CD14-positive monocyte (primary cell): ENCODE measurements around the gene MYB. TPM values are rescaled to one million over a fixed set of nuclear protein-coding genes. Genes with fewer than 3 reads are reported as not detected.

Source experiments
- DNase-seq, 3 donors: peaks; one replicate each; pipeline ENCODE4 v3.0.0-alpha.2; 2011 to 2022
- H2AFZ ChIP-seq: 2 replicates; pipeline ENCODE4 v1.6.0; 2012; ENCODE audit warnings: mild to moderate bottlenecking, low read depth, low read length, inconsistent platforms; ENCODE audit not compliant: insufficient read depth, poor library complexity, severe bottlenecking
- H3K27ac ChIP-seq, 2 donors: 1 replicate in 1 of 2; 2 replicates in 1 of 2; pipeline ENCODE4 v1.5.1; 2012 to 2013; ENCODE audit warnings: low read length in 2 of 2, control low read depth in 1 of 2, inconsistent platforms in 1 of 2, low read depth in 1 of 2, mild to moderate bottlenecking in 1 of 2
- H3K27me3 ChIP-seq, 2 donors: one replicate each; pipeline versions ENCODE4 v1.6.0 to v1.6.1; 2011 to 2013; ENCODE audit warnings: low read length in 2 of 2; ENCODE audit not compliant: control insufficient read depth in 2 of 2, insufficient read depth in 2 of 2
- H3K36me3 ChIP-seq, 2 donors: replicated peaks in 1 of 2; 1 replicate in 1 of 2; 2 replicates in 1 of 2; pipeline versions ENCODE4 v1.5.1 to v1.6.1; 2012 to 2013; ENCODE audit warnings: low read length in 2 of 2, control low read depth in 1 of 2, inconsistent platforms in 1 of 2, mild to moderate bottlenecking in 1 of 2; ENCODE audit not compliant: insufficient read depth in 2 of 2, control insufficient read depth in 1 of 2
- H3K4me1 ChIP-seq, 2 donors: 1 replicate in 1 of 2; 2 replicates in 1 of 2; pipeline versions ENCODE4 v1.5.1 to v1.6.1; 2012 to 2013; ENCODE audit warnings: low read length in 2 of 2, control low read depth in 1 of 2, inconsistent platforms in 1 of 2, mild to moderate bottlenecking in 1 of 2, moderate library complexity in 1 of 2; ENCODE audit not compliant: insufficient read depth in 2 of 2, control insufficient read depth in 1 of 2
- H3K4me2 ChIP-seq: replicated peaks from 2 replicates; pipeline ENCODE3; 2012; ENCODE audit warnings: low read length, moderate library complexity, mild to moderate bottlenecking; ENCODE audit not compliant: poor library complexity, severe bottlenecking; ENCODE audit errors: extremely low read depth
- H3K4me3 ChIP-seq, 3 experiments: fragments of 200-600 bp in 1 of 3; sonication (generic) in 1 of 3; replicated peaks in 1 of 3; 1 replicate in 2 of 3; 2 replicates in 1 of 3; pipeline ENCODE4 v1.5.1; 2011 to 2013; ENCODE audit warnings: low read length in 3 of 3, mild to moderate bottlenecking in 3 of 3, control low read depth in 2 of 3, low read depth in 2 of 3, inconsistent platforms in 1 of 3, moderate library complexity in 1 of 3
- H3K79me2 ChIP-seq: 2 replicates; pipeline ENCODE4 v1.6.0; 2012; ENCODE audit warnings: mild to moderate bottlenecking, control low read depth, inconsistent platforms, low read length, moderate library complexity; ENCODE audit not compliant: insufficient read depth
- H3K9ac ChIP-seq: 2 replicates; pipeline ENCODE4 v1.6.0; 2017; ENCODE audit warnings: low read length, mild to moderate bottlenecking; ENCODE audit not compliant: insufficient read depth, poor library complexity, severe bottlenecking
- H3K9me3 ChIP-seq, 2 donors: replicated peaks in 1 of 2; 1 replicate in 1 of 2; 2 replicates in 1 of 2; pipeline versions ENCODE4 v1.5.1 to v1.6.1; 2012 to 2013; ENCODE audit warnings: low read length in 2 of 2, control low read depth in 1 of 2; ENCODE audit not compliant: control insufficient read depth in 1 of 2, insufficient read depth in 1 of 2
- H4K20me1 ChIP-seq: 2 replicates; pipeline ENCODE4 v1.6.0; 2012; ENCODE audit warnings: mild to moderate bottlenecking, low read length, control low read depth, moderate library complexity; ENCODE audit not compliant: insufficient read depth
- H3K27ac Mint-ChIP-seq, 7 donors: one replicate each; pipeline ENCODE4 v1.8.0; 2020; ENCODE audit warnings: mild to moderate bottlenecking in 7 of 7, mixed read lengths in 7 of 7, moderate library complexity in 6 of 7, inconsistent platforms in 2 of 7
- H3K27me3 Mint-ChIP-seq, 3 donors: one replicate each; pipeline ENCODE4 v1.8.0; 2021 to 2022; ENCODE audit warnings: low read depth in 3 of 3, mild to moderate bottlenecking in 3 of 3, mixed read lengths in 3 of 3, moderate library complexity in 3 of 3, inconsistent platforms in 1 of 3
- H3K36me3 Mint-ChIP-seq, 2 donors: one replicate each; pipeline ENCODE4 v1.8.0; 2020; ENCODE audit warnings: mixed read lengths in 2 of 2, inconsistent platforms in 1 of 2, mild to moderate bottlenecking in 1 of 2
- H3K4me1 Mint-ChIP-seq: one replicate; pipeline ENCODE4 v1.8.0; 2020; ENCODE audit warnings: mild to moderate bottlenecking, mixed read lengths
- H3K4me3 Mint-ChIP-seq, 2 donors: one replicate each; pipeline ENCODE4 v1.8.0; 2020; ENCODE audit warnings: mild to moderate bottlenecking in 2 of 2, mixed read lengths in 2 of 2, moderate library complexity in 1 of 2
- H3K9me3 Mint-ChIP-seq, 7 donors: one replicate each; pipeline ENCODE4 v1.8.0; 2020 to 2022; ENCODE audit warnings: mixed read lengths in 7 of 7, mild to moderate bottlenecking in 6 of 7, moderate library complexity in 6 of 7, inconsistent platforms in 2 of 7
- WGBS: methylation state at CpG from one replicate; pipeline ENCODE4 v1.1.5; 2013; ENCODE audit warnings: missing lambda C conversion rate; ENCODE audit not compliant: insufficient coverage; 5-methylcytosine and 5-hydroxymethylcytosine counted together
- intact Hi-C, 2 donors: fragments of 100-400 bp; cut with micrococcal nuclease; formaldehyde crosslinking; loops; one replicate each; pipeline versions ENCODE4 v1.15.0 to v1.15.1; 2023
- polyA plus RNA-seq, 3 donors: library from polyadenylated mRNA; depleted of rRNA in 1 of 3; unstranded in 2 of 3; stranded (reverse) in 1 of 3; fragments of 300-500 nt in 2 of 3; fragments of >200 nt in 1 of 3; fragmentation: Illumina TruSeq in 2 of 3; gene quantifications; 1 replicate in 2 of 3; 2 replicates in 1 of 3; pipeline ENCODE4 v1.2.3, GENCODE V29; 2012 to 2021
- TF ChIP-seq, protein P1 (sequence below): fragments of 200-600 bp; IDR thresholded peaks from one replicate; pipeline ENCODE4 v1.8.0; 2022; ENCODE audit warnings: antibody characterized with exemption, mild to moderate bottlenecking

The MYB gene
- polyA plus RNA-seq, 3 donors = 1.5 to 2.2 (median 1.7) TPM

DNA sequence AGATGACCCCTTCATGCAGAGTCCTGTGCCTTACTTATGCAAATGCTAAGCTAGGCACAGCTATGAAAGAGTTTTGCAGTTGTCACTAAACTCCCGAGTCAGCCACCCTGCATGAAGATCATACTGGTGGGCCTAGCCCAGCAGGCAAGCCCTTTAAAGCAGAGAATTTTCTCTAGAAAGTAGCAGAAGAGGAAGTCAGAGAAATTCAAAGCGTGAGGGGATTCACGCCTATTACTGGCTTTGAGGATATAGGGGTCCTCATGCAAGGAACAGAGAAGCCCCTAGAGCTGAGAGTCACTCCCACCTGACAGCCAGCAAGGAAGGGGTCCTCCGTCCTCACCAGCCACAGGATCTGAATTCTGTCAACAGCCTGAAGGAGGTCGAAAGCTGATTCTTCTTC is 54.6 kb downstream of the MYB start:
- no peak overlapping the region for H3K4me3 ChIP-seq
- no peak overlapping the region for H3K27ac ChIP-seq
- no peak overlapping the region for H2AFZ ChIP-seq
- Mint-ChIP-seq H3K27ac (no peak overlapping the region), H3K36me3 (no peaks in the 10 kb centered on the region), H3K4me1 (peaks cover 36% of the 10 kb centered on the region), H3K27me3 (peaks cover 0 to 4% (median 2%) of the 10 kb centered on the region in 3 donors), H3K4me3 (no peak overlapping the region), H3K9me3 (peaks cover 0 to 3% (median 0%) of the 10 kb centered on the region in 7 donors)
- no peaks in the 10 kb centered on the region for H4K20me1 ChIP-seq
- H3K79me2 ChIP-seq = no peaks in the 10 kb centered on the region
- H3K4me1 ChIP-seq = peaks cover 25 to 33% of the 10 kb centered on the region in 2 donors
- intact Hi-C loops = no loop called here
- no peaks in the 10 kb centered on the region for H3K36me3 ChIP-seq
- no peak overlapping the region for H3K9ac ChIP-seq
- WGBS = 64% methylated on average over 4 of the region's 5 CpGs
- H3K9me3 ChIP-seq = no peaks in the 10 kb centered on the region
- no peaks in the 10 kb centered on the region for H3K27me3 ChIP-seq
- no peak overlapping the region for H3K4me2 ChIP-seq
- TF ChIP-seq, protein P1, sequence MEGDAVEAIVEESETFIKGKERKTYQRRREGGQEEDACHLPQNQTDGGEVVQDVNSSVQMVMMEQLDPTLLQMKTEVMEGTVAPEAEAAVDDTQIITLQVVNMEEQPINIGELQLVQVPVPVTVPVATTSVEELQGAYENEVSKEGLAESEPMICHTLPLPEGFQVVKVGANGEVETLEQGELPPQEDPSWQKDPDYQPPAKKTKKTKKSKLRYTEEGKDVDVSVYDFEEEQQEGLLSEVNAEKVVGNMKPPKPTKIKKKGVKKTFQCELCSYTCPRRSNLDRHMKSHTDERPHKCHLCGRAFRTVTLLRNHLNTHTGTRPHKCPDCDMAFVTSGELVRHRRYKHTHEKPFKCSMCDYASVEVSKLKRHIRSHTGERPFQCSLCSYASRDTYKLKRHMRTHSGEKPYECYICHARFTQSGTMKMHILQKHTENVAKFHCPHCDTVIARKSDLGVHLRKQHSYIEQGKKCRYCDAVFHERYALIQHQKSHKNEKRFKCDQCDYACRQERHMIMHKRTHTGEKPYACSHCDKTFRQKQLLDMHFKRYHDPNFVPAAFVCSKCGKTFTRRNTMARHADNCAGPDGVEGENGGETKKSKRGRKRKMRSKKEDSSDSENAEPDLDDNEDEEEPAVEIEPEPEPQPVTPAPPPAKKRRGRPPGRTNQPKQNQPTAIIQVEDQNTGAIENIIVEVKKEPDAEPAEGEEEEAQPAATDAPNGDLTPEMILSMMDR = no peak
- DNase-seq = no peak

- Histone ChIP-seq H3K9me3 (no peaks in the 10 kb centered on the region), H3K79me2 (no peaks in the 10 kb centered on the region), H3K27me3 (no peaks in the 10 kb centered on the region), H4K20me1 (no peaks in the 10 kb centered on the region), H3K36me3 (no peaks in the 10 kb centered on the region), H3K9ac (no peak overlapping the region), H3K4me1 (peaks cover 20 to 27% of the 10 kb centered on the region in 2 donors), H2AFZ (no peak overlapping the region), H3K4me2 (no peak overlapping the region), H3K4me3 (no peak overlapping the region), H3K27ac (no peak overlapping the region)
- TF ChIP-seq, protein P1 = no peak
- 100% methylated on average over 1 of the region's 1 CpG for WGBS
- H3K36me3 Mint-ChIP-seq = no peaks in the 10 kb centered on the region
- intact Hi-C loops = no loop called here
- peaks cover 0 to 3% (median 0%) of the 10 kb centered on the region in 7 donors for H3K9me3 Mint-ChIP-seq
- no peak overlapping the region for H3K4me3 Mint-ChIP-seq
- H3K27me3 Mint-ChIP-seq = peaks cover 0 to 4% (median 2%) of the 10 kb centered on the region in 3 donors
- peaks cover 30% of the 10 kb centered on the region for H3K4me1 Mint-ChIP-seq
- DNase-seq = no peak
- peak overlapping the region in 1 of 7 donors; percentile 48 for H3K27ac Mint-ChIP-seq
Observed at GRCh38 chr6:135236319-135236718, 55.2 kb downstream of the MYB start.
